Breast epithelium (tissue), 4 donors: Measurements from ENCODE around the gene MAST3. TPM values are rescaled to one million over a fixed set of nuclear protein-coding genes. Genes with fewer than 3 reads are reported as not detected.

ENCODE experiments used
- DNase-seq, 2 donors: peaks; one replicate each; pipeline ENCODE4 v3.0.0-alpha.2; 2019; ENCODE audit warnings: low spot score in 2 of 2
- H3K27ac ChIP-seq, 2 donors: fragments of 200-600 bp; sonication (generic) in 1 of 2; one replicate each; pipeline ENCODE4 v1.5.1; 2016 to 2019; ENCODE audit warnings: mild to moderate bottlenecking in 1 of 2
- H3K27me3 ChIP-seq, 2 donors: fragments of 200-600 bp; sonication (generic) in 1 of 2; one replicate each; pipeline versions ENCODE4 v1.5.1 to v1.6.0; 2017 to 2019; ENCODE audit warnings: control low read depth in 1 of 2, mild to moderate bottlenecking in 1 of 2
- H3K36me3 ChIP-seq: fragments of 200-600 bp; one replicate; pipeline ENCODE4 v1.5.1; 2019
- H3K4me1 ChIP-seq, 2 donors: fragments of 200-600 bp; sonication (generic); one replicate each; pipeline ENCODE4 v1.5.1; 2016 to 2019; ENCODE audit warnings: control low read depth in 1 of 2
- H3K4me3 ChIP-seq, 3 donors: fragments of 200-600 bp; sonication (generic); 1 replicate in 2 of 3; 2 replicates in 1 of 3; pipeline ENCODE4 v1.5.1; 2016 to 2019; ENCODE audit warnings: mild to moderate bottlenecking in 3 of 3, moderate library complexity in 2 of 3
- H3K9me3 ChIP-seq, 2 donors: fragments of 200-600 bp; sonication (generic) in 1 of 2; one replicate each; pipeline ENCODE4 v1.5.1; 2016 to 2019; ENCODE audit warnings: control low read depth in 1 of 2
- CTCF ChIP-seq, 3 donors: fragments of 450-650 bp; IDR thresholded peaks; one replicate each; pipeline ENCODE4 v1.5.1; 2016 to 2017; ENCODE audit warnings: antibody characterized with exemption in 3 of 3, mild to moderate bottlenecking in 3 of 3, moderate library complexity in 3 of 3
- POLR2A ChIP-seq: fragments of 450-650 bp; IDR thresholded peaks from one replicate; pipeline ENCODE4 v1.6.1; 2016; ENCODE audit warnings: antibody characterized with exemption, mild to moderate bottlenecking, moderate library complexity
- POLR2AphosphoS5 ChIP-seq, 3 donors: sonication (generic); formaldehyde crosslinking; IDR thresholded peaks; one replicate each; pipeline ENCODE4 v1.6.1; 2017; ENCODE audit warnings: antibody characterized with exemption in 3 of 3
- intact Hi-C: fragments of 100-400 bp; cut with DNase I; formaldehyde crosslinking; loops from one replicate; pipeline ENCODE4 v1.15.1; 2023; ENCODE audit warnings: low total_unique reads
- total RNA-seq, 3 donors: library from RNA; depleted of rRNA; stranded (reverse); fragments of >200 nt; gene quantifications; one replicate each; pipeline ENCODE4 v1.1.0, GENCODE V29; 2016

Gene MAST3
- total RNA-seq, 3 donors from 2014 or later = 5.6 to 8.5 (median 6.2) TPM

GRCh38 chr19:18191640-18192062 lies 94.1 kb downstream of the MAST3 start:
- peak overlapping the region; percentile 46 to 77 (median 68) for H3K4me3 ChIP-seq
- H3K36me3 ChIP-seq = no peaks in the 10 kb centered on the region
- TF ChIP-seq POLR2A = no peak
- no peak for TF ChIP-seq POLR2AphosphoS5 (IDR thresholded peaks at IDR 0.05)
- TF ChIP-seq CTCF (IDR thresholded peaks at IDR 0.05) = no peak
- H3K27me3 ChIP-seq = no peaks in the 10 kb centered on the region
- intact Hi-C loops = no loop called here
- peak in 1 of 2 donors; percentile 76 for DNase-seq
- H3K9me3 ChIP-seq = no peaks in the 10 kb centered on the region
- peak overlapping the region; percentile 95 to 99 for H3K27ac ChIP-seq
- peaks cover 0 to 8% of the 10 kb centered on the region in 2 donors for H3K4me1 ChIP-seq

GRCh38 chr19:18192673-18193387 lies 95.3 kb downstream of the MAST3 start, which contains the start of gene MPV17L2:
Gene MPV17L2 (plus strand): TSS chr19:18193218. CDS start chr19:18193282, 64 bp downstream.
- H3K27ac ChIP-seq = peak within 1 kb of the TSS; percentile 95 to 99
- TF ChIP-seq POLR2A = peak; percentile 92
- peak; percentile 83 to 94 (median 87) for TF ChIP-seq POLR2AphosphoS5 (IDR thresholded peaks at IDR 0.05)
- TF ChIP-seq CTCF (IDR thresholded peaks at IDR 0.05) = peak in 2 of 3 donors; percentile 17 to 34
- H3K4me1 ChIP-seq = peaks cover 0 to 8% of the 10 kb centered on the region in 2 donors
- peak within 1 kb of the TSS; percentile 77 to 96 (median 82) for H3K4me3 ChIP-seq
- peak; percentile 100 for DNase-seq
- no peaks in the 10 kb centered on the region for H3K9me3 ChIP-seq
- no peaks in the 10 kb centered on the region for H3K36me3 ChIP-seq
- H3K27me3 ChIP-seq = no peaks in the 10 kb centered on the region
- intact Hi-C loops = no loop called here

GRCh38 chr19:18193388-18194180 lies 96.0 kb downstream of the MAST3 start:
- intact Hi-C loops = no loop called here
- TF ChIP-seq POLR2A (no peak), CTCF (IDR thresholded peaks at IDR 0.05) (no peak), POLR2AphosphoS5 (IDR thresholded peaks at IDR 0.05) (no peak)

GRCh38 chr19:18194181-18194530 lies 96.6 kb downstream of the MAST3 start:
- peaks cover 0 to 8% of the 10 kb centered on the region in 2 donors for H3K4me1 ChIP-seq
- peak overlapping the region; percentile 77 to 96 (median 82) for H3K4me3 ChIP-seq
- intact Hi-C loops = no loop called here
- H3K27ac ChIP-seq = peak overlapping the region; percentile 75 to 79
- no peaks in the 10 kb centered on the region for H3K9me3 ChIP-seq
- H3K36me3 ChIP-seq = no peaks in the 10 kb centered on the region
- DNase-seq = no peak
- H3K27me3 ChIP-seq = no peaks in the 10 kb centered on the region
- TF ChIP-seq POLR2A (no peak), POLR2AphosphoS5 (IDR thresholded peaks at IDR 0.05) (no peak), CTCF (IDR thresholded peaks at IDR 0.05) (no peak)

More at GRCh38 chr19:18193388-18194180, 96.0 kb downstream of the MAST3 start:
- H3K4me1 ChIP-seq = peaks cover 0 to 8% of the 10 kb centered on the region in 2 donors
- peak overlapping the region; percentile 77 to 96 (median 82) for H3K4me3 ChIP-seq
- DNase-seq = no peak
- peak overlapping the region; percentile 88 to 95 for H3K27ac ChIP-seq
- H3K9me3 ChIP-seq = no peaks in the 10 kb centered on the region
- no peaks in the 10 kb centered on the region for H3K36me3 ChIP-seq
- no peaks in the 10 kb centered on the region for H3K27me3 ChIP-seq
